AG09309 (cell line): ENCODE results near the gene PEX5L.
"Not testable (repeated sequence)": the region's sequence is repeated elsewhere in the genome, so short reads cannot be mapped to it uniquely, and the experiment has no call there.

Source experiments
- DNase-seq: peaks from one replicate; pipeline ENCODE4 v3.0.0-alpha.2; 2010; ENCODE audit warnings: low read depth
- H3K4me3 ChIP-seq: 2 replicates; pipeline ENCODE4 v1.5.1; 2011; ENCODE audit warnings: mild to moderate bottlenecking, low read depth, low read length, moderate library complexity; ENCODE audit not compliant: control insufficient read depth
- TF ChIP-seq, protein P1 (sequence below): IDR thresholded peaks from 2 replicates; pipeline ENCODE4 v1.5.1; 2011; ENCODE audit warnings: mild to moderate bottlenecking, low read depth, low read length, inconsistent platforms; ENCODE audit not compliant: insufficient read depth, control insufficient read depth; ENCODE audit errors: missing control alignments

Gene PEX5L

GRCh38 chr3:180070925-180071324 is 34.2 kb upstream of the PEX5L start:
- DNase-seq = no peak
- TF ChIP-seq, protein P1, sequence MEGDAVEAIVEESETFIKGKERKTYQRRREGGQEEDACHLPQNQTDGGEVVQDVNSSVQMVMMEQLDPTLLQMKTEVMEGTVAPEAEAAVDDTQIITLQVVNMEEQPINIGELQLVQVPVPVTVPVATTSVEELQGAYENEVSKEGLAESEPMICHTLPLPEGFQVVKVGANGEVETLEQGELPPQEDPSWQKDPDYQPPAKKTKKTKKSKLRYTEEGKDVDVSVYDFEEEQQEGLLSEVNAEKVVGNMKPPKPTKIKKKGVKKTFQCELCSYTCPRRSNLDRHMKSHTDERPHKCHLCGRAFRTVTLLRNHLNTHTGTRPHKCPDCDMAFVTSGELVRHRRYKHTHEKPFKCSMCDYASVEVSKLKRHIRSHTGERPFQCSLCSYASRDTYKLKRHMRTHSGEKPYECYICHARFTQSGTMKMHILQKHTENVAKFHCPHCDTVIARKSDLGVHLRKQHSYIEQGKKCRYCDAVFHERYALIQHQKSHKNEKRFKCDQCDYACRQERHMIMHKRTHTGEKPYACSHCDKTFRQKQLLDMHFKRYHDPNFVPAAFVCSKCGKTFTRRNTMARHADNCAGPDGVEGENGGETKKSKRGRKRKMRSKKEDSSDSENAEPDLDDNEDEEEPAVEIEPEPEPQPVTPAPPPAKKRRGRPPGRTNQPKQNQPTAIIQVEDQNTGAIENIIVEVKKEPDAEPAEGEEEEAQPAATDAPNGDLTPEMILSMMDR = no peak
- H3K4me3 ChIP-seq = no peak overlapping the region

- TF ChIP-seq, protein P1 = no peak
- no peak overlapping the region for H3K4me3 ChIP-seq
- no peak for DNase-seq
Observed at GRCh38 chr3:180068023-180068422, 31.3 kb upstream of the PEX5L start.

- no peak for DNase-seq
- H3K4me3 ChIP-seq = no peak overlapping the region
- TF ChIP-seq, protein P1 = no peak
Observed at GRCh38 chr3:180066598-180066997, 29.9 kb upstream of the PEX5L start.

DNA sequence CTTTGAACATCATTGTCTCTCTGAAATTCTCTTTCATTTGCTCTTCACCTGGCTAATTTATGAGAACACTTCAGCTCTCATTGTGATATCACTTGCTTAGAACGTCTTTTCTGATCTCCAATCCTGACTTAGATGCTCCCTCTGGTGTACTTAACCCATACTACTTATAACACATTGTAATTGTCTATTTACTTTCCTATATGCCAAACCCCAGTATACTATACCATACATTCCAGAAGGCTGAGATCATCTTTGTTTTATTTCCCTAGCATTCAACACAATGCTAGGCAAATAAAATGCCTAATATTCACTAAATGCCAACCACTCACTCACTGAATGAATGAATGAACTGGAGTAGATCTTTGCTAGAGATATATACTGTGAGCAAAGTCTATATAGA is 27.0 kb upstream of the PEX5L start:
- DNase-seq = no peak

GRCh38 chr3:180062771-180063170 is 26.0 kb upstream of the PEX5L start:
- no peak for DNase-seq
- no peak overlapping the region for H3K4me3 ChIP-seq
- TF ChIP-seq, protein P1 = no peak

More for the DNA sequence above, 27.0 kb upstream of the PEX5L start:
- H3K4me3 ChIP-seq = no peak overlapping the region
- TF ChIP-seq, protein P1 = no peak

DNA sequence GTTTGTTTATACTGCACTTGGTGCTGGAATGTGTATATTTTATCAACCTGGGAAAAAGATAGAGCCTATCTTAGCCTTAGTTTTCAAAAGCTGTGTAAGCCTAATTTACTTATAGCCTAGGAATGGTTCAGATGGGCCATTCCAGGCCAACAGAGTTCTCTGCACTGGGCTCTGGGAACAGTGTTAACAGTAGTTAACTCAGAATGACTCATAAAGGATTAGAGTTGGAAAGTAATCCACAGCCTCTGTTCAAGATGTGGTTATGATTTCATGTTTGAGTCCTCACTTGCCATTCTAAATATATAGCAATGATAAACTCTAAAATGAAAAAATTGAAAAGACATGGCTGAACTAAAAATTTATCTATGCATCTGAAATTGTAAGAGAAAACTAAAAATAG is 22.6 kb upstream of the PEX5L start:
- TF ChIP-seq, protein P1 = no peak
- DNase-seq = peak; percentile 7
- H3K4me3 ChIP-seq = no peak overlapping the region

GRCh38 chr3:180058238-180058637 is 21.5 kb upstream of the PEX5L start:
- no peak for DNase-seq
- TF ChIP-seq, protein P1 = no peak
- H3K4me3 ChIP-seq = no peak overlapping the region

- DNase-seq, H3K4me3 ChIP-seq: not testable (repeated sequence)
Observed at GRCh38 chr3:180055656-180056055, 18.9 kb upstream of the PEX5L start.
